Right lobe of liver (tissue), 6 donors: ENCODE measurements around the gene IGF2R. TPM values are rescaled to one million over a fixed set of nuclear protein-coding genes. Genes with fewer than 3 reads are reported as not detected.
A peak's percentile ranks its signal among the peaks of the same experiment; 100 is the strongest.
"Not testable (repeated sequence)": the region's sequence is repeated elsewhere in the genome, so short reads cannot be mapped to it uniquely, and the experiment has no call there.

Experiments used
- ATAC-seq, 4 donors: fragments of 200-7000 bp; cut with Tn5 transposase; one replicate each; pipeline ENCODE4 v1.9.1; 2020; ENCODE audit warnings: mild to moderate bottlenecking in 4 of 4, moderate library complexity in 4 of 4
- DNase-seq, 3 donors: peaks; one replicate each; pipeline ENCODE4 v3.0.0-alpha.2; 2020
- H3K27ac ChIP-seq, 3 donors: fragments of 200-600 bp; one replicate each; pipeline ENCODE4 v1.8.0; 2022
- H3K27me3 ChIP-seq, 2 donors: fragments of 200-600 bp; one replicate each; pipeline ENCODE4 v1.8.0; 2022
- H3K36me3 ChIP-seq, 4 donors: fragments of 200-600 bp; sonication (generic) in 1 of 4; one replicate each; pipeline versions ENCODE4 v1.5.1 to v1.8.0; 2017 to 2022; ENCODE audit warnings: control low read depth in 1 of 4
- H3K4me1 ChIP-seq, 4 donors: fragments of 200-600 bp; sonication (generic) in 1 of 4; one replicate each; pipeline versions ENCODE4 v1.5.1 to v1.8.0; 2017 to 2022; ENCODE audit warnings: control low read depth in 1 of 4
- H3K4me3 ChIP-seq, 3 donors: fragments of 200-600 bp; one replicate each; pipeline ENCODE4 v1.8.0; 2022
- H3K9me3 ChIP-seq, 4 donors: fragments of 200-600 bp; sonication (generic) in 1 of 4; one replicate each; pipeline versions ENCODE4 v1.5.1 to v1.8.0; 2017 to 2022; ENCODE audit warnings: control low read depth in 1 of 4
- POLR2A ChIP-seq: fragments of 450-650 bp; IDR thresholded peaks from one replicate; pipeline ENCODE4 v1.6.1; 2017; ENCODE audit warnings: antibody characterized with exemption, mild to moderate bottlenecking
- WGBS: methylation state at CpG from one replicate; pipeline ENCODE4 v1.1.6; 2018; ENCODE audit warnings: low coverage, low lambda C conversion rate; ENCODE audit not compliant: insufficient coverage; ENCODE audit errors: missing lambda C conversion rate; 5-methylcytosine and 5-hydroxymethylcytosine counted together
- intact Hi-C, 2 donors: fragments of 100-400 bp; cut with DNase I; formaldehyde crosslinking; loops; one replicate each; pipeline versions ENCODE4 v1.11.2 to v1.14.1; 2022
- long read RNA-seq: library from polyadenylated mRNA; unstranded; transcript quantifications from one replicate; pipeline ENCODE4 v2.0.0, GENCODE V29; 2019
- total RNA-seq, 6 experiments: library from RNA; depleted of rRNA in 2 of 6; stranded (reverse); fragments of >200 nt in 2 of 6; fragmentation: NEBNext Ultra II Directional in 3 of 6; extraction: Animal tissue kit (Norgen Biotek cat#: 25700) in 3 of 6; gene quantifications; one replicate each; pipeline versions ENCODE4 v1.1.0 to v1.2.4, GENCODE V29; 2016 to 2023
- TF ChIP-seq, protein P1 (sequence below), 4 donors: fragments of 200-600 bp in 3 of 4; fragments of 450-650 bp in 1 of 4; IDR thresholded peaks; one replicate each; pipeline versions ENCODE4 v1.5.1 to v1.8.0; 2016 to 2022; ENCODE audit warnings: antibody characterized with exemption in 4 of 4, mild to moderate bottlenecking in 2 of 4
- donor health status: DM: no; HTN: yes; CAD: no.
- donor health status: DM: no; HTN: no; CAD: no.
- donor health status: DM: no; HTN: no; CAD: no.
- donor health status: DM: no; HTN: yes; CAD: no.
- donor health status: DM: no; HTN: yes; CAD: no.

IGF2R gene, protein sequence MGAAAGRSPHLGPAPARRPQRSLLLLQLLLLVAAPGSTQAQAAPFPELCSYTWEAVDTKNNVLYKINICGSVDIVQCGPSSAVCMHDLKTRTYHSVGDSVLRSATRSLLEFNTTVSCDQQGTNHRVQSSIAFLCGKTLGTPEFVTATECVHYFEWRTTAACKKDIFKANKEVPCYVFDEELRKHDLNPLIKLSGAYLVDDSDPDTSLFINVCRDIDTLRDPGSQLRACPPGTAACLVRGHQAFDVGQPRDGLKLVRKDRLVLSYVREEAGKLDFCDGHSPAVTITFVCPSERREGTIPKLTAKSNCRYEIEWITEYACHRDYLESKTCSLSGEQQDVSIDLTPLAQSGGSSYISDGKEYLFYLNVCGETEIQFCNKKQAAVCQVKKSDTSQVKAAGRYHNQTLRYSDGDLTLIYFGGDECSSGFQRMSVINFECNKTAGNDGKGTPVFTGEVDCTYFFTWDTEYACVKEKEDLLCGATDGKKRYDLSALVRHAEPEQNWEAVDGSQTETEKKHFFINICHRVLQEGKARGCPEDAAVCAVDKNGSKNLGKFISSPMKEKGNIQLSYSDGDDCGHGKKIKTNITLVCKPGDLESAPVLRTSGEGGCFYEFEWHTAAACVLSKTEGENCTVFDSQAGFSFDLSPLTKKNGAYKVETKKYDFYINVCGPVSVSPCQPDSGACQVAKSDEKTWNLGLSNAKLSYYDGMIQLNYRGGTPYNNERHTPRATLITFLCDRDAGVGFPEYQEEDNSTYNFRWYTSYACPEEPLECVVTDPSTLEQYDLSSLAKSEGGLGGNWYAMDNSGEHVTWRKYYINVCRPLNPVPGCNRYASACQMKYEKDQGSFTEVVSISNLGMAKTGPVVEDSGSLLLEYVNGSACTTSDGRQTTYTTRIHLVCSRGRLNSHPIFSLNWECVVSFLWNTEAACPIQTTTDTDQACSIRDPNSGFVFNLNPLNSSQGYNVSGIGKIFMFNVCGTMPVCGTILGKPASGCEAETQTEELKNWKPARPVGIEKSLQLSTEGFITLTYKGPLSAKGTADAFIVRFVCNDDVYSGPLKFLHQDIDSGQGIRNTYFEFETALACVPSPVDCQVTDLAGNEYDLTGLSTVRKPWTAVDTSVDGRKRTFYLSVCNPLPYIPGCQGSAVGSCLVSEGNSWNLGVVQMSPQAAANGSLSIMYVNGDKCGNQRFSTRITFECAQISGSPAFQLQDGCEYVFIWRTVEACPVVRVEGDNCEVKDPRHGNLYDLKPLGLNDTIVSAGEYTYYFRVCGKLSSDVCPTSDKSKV (N-terminal part only)
- 10 to 100 TPM; 50.3 to 81.0 (median 67.1) TPM for total RNA-seq
- long read RNA-seq, partial matches to known transcripts: 4 of 6 reads
- long read RNA-seq, other reads (novel, unspliced or antisense): 2 of 6 reads

DNA sequence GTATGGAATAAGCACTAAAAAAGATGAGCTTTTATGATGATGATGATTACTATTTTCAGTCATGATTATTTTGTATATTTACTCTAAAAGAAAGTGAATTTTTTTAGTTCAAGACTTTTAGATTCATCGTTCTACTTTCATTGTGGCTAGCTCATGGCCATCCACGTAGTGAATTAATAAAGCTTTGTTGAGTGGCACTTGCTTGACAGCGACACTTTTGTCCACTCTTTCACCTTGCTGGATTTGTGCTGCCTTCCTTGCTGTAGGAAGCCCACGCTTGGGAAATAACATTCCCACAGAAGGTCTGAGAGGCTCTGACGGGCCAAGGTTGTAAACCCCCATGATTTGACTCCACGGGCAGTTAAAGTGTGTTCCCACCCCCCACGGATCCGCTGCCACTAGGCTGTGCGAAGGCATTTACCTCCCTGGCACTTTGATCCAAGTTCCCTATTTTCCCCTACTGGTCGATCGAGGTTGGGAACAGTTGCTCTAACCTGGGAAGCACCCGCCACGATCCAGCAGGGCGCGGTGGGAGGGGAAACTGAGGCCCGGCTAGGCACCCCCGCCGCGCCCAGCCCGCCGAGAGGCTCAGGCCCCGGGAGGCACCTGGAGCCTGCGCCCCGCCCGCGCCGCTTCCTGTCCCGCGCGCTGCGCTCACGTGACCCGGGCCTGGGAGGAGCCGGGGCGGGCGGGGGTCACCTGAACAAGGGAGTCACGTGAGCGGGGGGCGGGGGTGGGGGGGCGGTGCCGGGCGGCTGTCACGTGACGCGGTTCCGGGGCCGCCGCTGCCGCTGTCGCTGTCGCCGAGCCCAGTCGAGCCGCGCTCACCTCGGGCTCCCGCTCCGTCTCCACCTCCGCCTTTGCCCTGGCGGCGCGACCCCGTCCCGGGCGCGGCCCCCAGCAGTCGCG, at the start of gene IGF2R:
IGF2R (plus strand) TSS at position 788 of the 909 bp plus-strand sequence. CDS start 165 bp downstream, outside the sequence.
- no peaks in the 10 kb centered on the region for H3K9me3 ChIP-seq
- peak; percentile 81 to 92 (median 91) for ATAC-seq
- peak within 1 kb of the TSS; percentile 86 to 94 (median 92) for H3K4me3 ChIP-seq
- no peaks in the 10 kb centered on the region for H3K27me3 ChIP-seq
- intact Hi-C loops: no loop called here
- H3K4me1 ChIP-seq: peaks cover 0 to 29% (median 4%) of the 10 kb centered on the region in 4 donors
- no peaks in the 10 kb centered on the region for H3K36me3 ChIP-seq
- DNase-seq: peak; percentile 94 to 96 (median 95)
- TF ChIP-seq, protein P1, sequence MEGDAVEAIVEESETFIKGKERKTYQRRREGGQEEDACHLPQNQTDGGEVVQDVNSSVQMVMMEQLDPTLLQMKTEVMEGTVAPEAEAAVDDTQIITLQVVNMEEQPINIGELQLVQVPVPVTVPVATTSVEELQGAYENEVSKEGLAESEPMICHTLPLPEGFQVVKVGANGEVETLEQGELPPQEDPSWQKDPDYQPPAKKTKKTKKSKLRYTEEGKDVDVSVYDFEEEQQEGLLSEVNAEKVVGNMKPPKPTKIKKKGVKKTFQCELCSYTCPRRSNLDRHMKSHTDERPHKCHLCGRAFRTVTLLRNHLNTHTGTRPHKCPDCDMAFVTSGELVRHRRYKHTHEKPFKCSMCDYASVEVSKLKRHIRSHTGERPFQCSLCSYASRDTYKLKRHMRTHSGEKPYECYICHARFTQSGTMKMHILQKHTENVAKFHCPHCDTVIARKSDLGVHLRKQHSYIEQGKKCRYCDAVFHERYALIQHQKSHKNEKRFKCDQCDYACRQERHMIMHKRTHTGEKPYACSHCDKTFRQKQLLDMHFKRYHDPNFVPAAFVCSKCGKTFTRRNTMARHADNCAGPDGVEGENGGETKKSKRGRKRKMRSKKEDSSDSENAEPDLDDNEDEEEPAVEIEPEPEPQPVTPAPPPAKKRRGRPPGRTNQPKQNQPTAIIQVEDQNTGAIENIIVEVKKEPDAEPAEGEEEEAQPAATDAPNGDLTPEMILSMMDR (IDR thresholded peaks at IDR 0.05): peak in 1 of 4 donors; percentile 15
- TF ChIP-seq POLR2A: peak; percentile 93
- peak within 1 kb of the TSS; percentile 91 to 99 (median 96) for H3K27ac ChIP-seq
- 7% methylated on average over 11 of the region's 68 CpGs for WGBS

DNA sequence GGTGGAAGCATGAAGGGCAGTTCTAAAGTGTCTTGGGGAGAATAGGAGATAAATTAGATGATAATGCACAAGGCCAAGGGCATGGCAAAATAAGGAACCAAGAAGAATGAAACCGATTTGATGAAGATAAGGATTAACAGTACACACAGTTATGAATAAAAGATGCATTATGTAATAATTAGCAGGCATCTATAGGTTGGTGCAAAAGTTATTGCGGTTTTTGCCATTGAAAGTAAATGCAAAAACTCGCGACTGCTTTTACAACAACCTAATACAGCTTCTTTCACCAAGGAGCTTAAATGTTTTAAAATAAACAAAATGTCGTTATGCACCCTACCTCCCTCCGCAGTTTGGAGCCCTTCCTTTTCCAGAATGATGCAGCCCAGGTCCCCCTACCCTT, 49.1 kb upstream of the IGF2R start:
- TF ChIP-seq, protein P1 (IDR thresholded peaks at IDR 0.05): no peak
- WGBS: 76% methylated on average over 6 of the region's 6 CpGs
- H3K36me3 ChIP-seq: no peaks in the 10 kb centered on the region
- no peak for DNase-seq
- H3K27me3 ChIP-seq: no peaks in the 10 kb centered on the region
- no peak overlapping the region for H3K27ac ChIP-seq
- intact Hi-C loops: no loop called here
- no peaks in the 10 kb centered on the region for H3K9me3 ChIP-seq
- H3K4me1 ChIP-seq: peaks cover 0 to 26% (median under 1%) of the 10 kb centered on the region in 4 donors
- H3K4me3 ChIP-seq: no peak overlapping the region
- ATAC-seq: no peak

DNA sequence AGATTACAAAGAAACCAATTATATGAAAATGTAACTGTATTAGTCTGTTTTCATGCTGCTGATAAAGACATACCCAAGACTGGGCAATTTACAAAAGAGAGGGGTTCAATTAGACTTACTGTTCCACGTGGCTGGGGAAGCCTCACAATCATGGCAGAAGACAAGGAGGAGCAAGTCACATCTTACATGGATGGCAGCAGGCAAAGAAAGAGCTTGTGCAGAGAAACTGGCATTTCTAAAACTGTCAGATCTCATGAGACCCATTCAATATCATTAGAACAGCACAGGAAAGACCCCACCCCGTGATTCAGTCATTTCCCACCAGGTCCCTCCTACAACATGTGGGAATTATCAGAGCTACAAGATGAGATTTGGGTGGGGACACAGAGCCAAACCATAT, 44.7 kb upstream of the IGF2R start:
- H3K4me1 ChIP-seq, H3K27me3 ChIP-seq, H3K27ac ChIP-seq, ATAC-seq, intact Hi-C loops, H3K9me3 ChIP-seq, DNase-seq, H3K4me3 ChIP-seq, H3K36me3 ChIP-seq: not testable (repeated sequence)
- WGBS: 69% methylated on average over 2 of the region's 2 CpGs

DNA sequence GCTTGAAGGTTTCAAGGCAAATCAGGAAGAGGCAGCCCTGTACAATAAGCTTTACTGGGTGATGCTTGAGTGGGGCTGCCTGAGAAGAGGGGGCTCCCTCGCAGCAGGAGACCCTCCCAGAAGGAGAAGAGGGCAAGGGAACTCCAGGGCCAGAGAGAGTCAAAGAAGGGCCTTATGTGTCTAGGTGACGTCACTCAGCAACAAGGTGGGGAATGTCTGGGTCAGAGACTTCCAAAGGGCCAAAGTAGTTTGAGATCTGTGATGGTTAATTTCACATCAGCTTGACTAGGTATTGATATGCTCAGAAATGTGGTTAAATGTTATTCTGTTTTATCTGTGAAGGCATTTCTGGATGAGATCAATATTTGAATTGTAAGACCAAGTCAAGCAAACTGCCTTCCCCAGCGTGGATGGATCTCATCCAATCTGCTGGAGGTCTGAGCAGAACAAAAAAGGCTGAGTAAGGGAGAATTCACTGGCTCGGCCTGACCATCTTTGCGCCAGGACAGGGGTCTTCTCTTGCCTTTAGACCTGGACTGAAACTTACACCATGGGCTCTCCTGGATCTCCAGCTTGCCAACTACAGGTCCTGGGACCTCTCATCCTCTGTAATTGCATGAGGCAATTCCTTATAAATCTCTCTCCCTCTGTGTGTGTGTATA, 42.2 kb upstream of the IGF2R start:
- WGBS: 26% methylated on average over 4 of the region's 5 CpGs
- no peak overlapping the region for H3K27ac ChIP-seq
- no peaks in the 10 kb centered on the region for H3K27me3 ChIP-seq
- TF ChIP-seq, protein P1 (IDR thresholded peaks at IDR 0.05): no peak
- no peak for TF ChIP-seq POLR2A
- ATAC-seq (peak; percentile 17 to 46 (median 30)), DNase-seq (no peak)
- H3K36me3 ChIP-seq: no peaks in the 10 kb centered on the region
- no peak overlapping the region for H3K4me3 ChIP-seq
- H3K9me3 ChIP-seq: no peaks in the 10 kb centered on the region
- H3K4me1 ChIP-seq: peaks cover 0 to 5% (median 0%) of the 10 kb centered on the region in 4 donors
- intact Hi-C loops: no loop called here
